Measurements from ENCODE around the gene KRT84.

DNA sequence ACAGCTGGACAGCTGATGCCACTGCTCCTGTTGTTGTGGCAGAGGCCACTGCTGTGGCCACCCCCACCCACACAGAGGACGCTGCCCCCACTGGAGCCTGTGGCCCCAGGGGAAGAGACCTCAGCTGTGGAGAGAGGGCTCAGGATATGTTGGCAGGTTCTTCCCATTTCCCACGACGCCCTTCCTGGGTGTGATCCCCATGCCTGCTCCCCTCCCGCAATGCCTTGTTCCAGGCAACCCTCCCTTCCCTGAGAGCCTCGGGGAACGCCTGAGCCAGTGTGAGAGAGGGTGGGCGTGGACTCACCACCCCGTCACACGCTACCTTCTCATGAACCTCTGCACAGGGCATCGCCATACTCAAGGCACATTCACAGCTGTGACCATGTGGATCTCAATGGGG lies 26.4 kb upstream of the KRT84 start:
- TF ChIP-seq, protein P1, sequence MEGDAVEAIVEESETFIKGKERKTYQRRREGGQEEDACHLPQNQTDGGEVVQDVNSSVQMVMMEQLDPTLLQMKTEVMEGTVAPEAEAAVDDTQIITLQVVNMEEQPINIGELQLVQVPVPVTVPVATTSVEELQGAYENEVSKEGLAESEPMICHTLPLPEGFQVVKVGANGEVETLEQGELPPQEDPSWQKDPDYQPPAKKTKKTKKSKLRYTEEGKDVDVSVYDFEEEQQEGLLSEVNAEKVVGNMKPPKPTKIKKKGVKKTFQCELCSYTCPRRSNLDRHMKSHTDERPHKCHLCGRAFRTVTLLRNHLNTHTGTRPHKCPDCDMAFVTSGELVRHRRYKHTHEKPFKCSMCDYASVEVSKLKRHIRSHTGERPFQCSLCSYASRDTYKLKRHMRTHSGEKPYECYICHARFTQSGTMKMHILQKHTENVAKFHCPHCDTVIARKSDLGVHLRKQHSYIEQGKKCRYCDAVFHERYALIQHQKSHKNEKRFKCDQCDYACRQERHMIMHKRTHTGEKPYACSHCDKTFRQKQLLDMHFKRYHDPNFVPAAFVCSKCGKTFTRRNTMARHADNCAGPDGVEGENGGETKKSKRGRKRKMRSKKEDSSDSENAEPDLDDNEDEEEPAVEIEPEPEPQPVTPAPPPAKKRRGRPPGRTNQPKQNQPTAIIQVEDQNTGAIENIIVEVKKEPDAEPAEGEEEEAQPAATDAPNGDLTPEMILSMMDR (IDR thresholded peaks at IDR 0.05): no peak
- TF ChIP-seq POLR2A (IDR thresholded peaks at IDR 0.05; ENCODE audit: low read depth) (no peak), EP300 (IDR thresholded peaks at IDR 0.05) (no peak), POLR2AphosphoS5 (IDR thresholded peaks at IDR 0.05) (no peak)
